ENCODE measurements around the gene NRXN3.
A peak's percentile ranks its signal among the peaks of the same experiment; 100 is the strongest.
"Not testable (repeated sequence)": the region's sequence is repeated elsewhere in the genome, so short reads cannot be mapped to it uniquely, and the experiment has no call there.

The NRXN3 gene

GRCh38 chr14:79758985-79759384 lies 1588.8 kb downstream of the NRXN3 start:
- no peak for DNase-seq

GRCh38 chr14:79764323-79764722 lies 1594.2 kb downstream of the NRXN3 start:
- intact Hi-C loops (cut with DNase I): no loop called here
- DNase-seq: no peak

More at GRCh38 chr14:79758985-79759384, 1588.8 kb downstream of the NRXN3 start:
- intact Hi-C loops (cut with DNase I): no loop called here

GRCh38 chr14:79766511-79766910 lies 1596.3 kb downstream of the NRXN3 start:
- intact Hi-C loops (cut with DNase I): no loop called here
- DNase-seq: no peak

- intact Hi-C loops (cut with DNase I): no loop called here
- DNase-seq: no peak
Observed at GRCh38 chr14:79767251-79767650, 1597.1 kb downstream of the NRXN3 start.

GRCh38 chr14:79767721-79768120 lies 1597.5 kb downstream of the NRXN3 start:
- intact Hi-C loops (cut with DNase I): not testable (repeated sequence)
- peak in 2 of 10 donors; percentile 54 to 61 for DNase-seq

- intact Hi-C loops (cut with DNase I): no loop called here
- no peak for DNase-seq
Observed at GRCh38 chr14:79781882-79782281, 1611.7 kb downstream of the NRXN3 start.

GRCh38 chr14:79783041-79783440 lies 1612.9 kb downstream of the NRXN3 start:
- no peak for DNase-seq
- intact Hi-C loops (cut with DNase I): no loop called here

- no peak for DNase-seq
- intact Hi-C loops (cut with DNase I): no loop called here
Observed at GRCh38 chr14:79786522-79786921, 1616.3 kb downstream of the NRXN3 start.

GRCh38 chr14:79788346-79788745 lies 1618.2 kb downstream of the NRXN3 start:
- no peak for DNase-seq
- intact Hi-C loops (cut with DNase I): no loop called here

- DNase-seq: peak in 1 of 10 donors; percentile 55
- intact Hi-C loops (cut with DNase I): no loop called here
Observed at GRCh38 chr14:79791055-79791732, 1621.0 kb downstream of the NRXN3 start.

GRCh38 chr14:79802093-79802492 lies 1631.9 kb downstream of the NRXN3 start:
- DNase-seq: no peak
- intact Hi-C loops (cut with DNase I): loop anchor here (10.0 kb wide), 1 partner anchor 113 kb away; no protein-coding TSS in a partner anchor

- no peak for DNase-seq
- intact Hi-C loops (cut with DNase I): loop anchor here (10.0 kb wide), 1 partner anchor 109 kb away; no protein-coding TSS in a partner anchor
Observed at GRCh38 chr14:79805636-79806035, 1635.5 kb downstream of the NRXN3 start.

GRCh38 chr14:79809849-79810612 lies 1639.9 kb downstream of the NRXN3 start:
- DNase-seq: peak in 1 of 10 donors; percentile 41
- intact Hi-C loops (cut with DNase I): loop anchor here (10.0 kb wide), 1 partner anchor 105 kb away; no protein-coding TSS in a partner anchor

GRCh38 chr14:79820866-79821535 lies 1650.8 kb downstream of the NRXN3 start:
- DNase-seq: no peak
- intact Hi-C loops (cut with DNase I): no loop called here

GRCh38 chr14:79822034-79822433 lies 1651.9 kb downstream of the NRXN3 start:
- intact Hi-C loops (cut with DNase I): no loop called here
- no peak for DNase-seq

GRCh38 chr14:79825046-79825521 lies 1654.9 kb downstream of the NRXN3 start:
- DNase-seq: peak in 1 of 10 donors; percentile 41
- intact Hi-C loops (cut with DNase I): no loop called here

- intact Hi-C loops (cut with DNase I): no loop called here
- no peak for DNase-seq
Observed at GRCh38 chr14:79826362-79826761, 1656.2 kb downstream of the NRXN3 start.

GRCh38 chr14:79829405-79830166 lies 1659.4 kb downstream of the NRXN3 start:
- intact Hi-C loops (cut with DNase I): no loop called here
- DNase-seq: no peak

- no peak for DNase-seq
Observed at GRCh38 chr14:79831195-79831892, 1661.2 kb downstream of the NRXN3 start.

GRCh38 chr14:79833781-79834180 lies 1663.6 kb downstream of the NRXN3 start:
- DNase-seq: no peak
- intact Hi-C loops (cut with DNase I): no loop called here

More at GRCh38 chr14:79831195-79831892, 1661.2 kb downstream of the NRXN3 start:
- intact Hi-C loops (cut with DNase I): no loop called here
